Thyroid gland (tissue), 4 donors: ENCODE results near the gene ITPKB. TPM values are rescaled to one million over a fixed set of nuclear protein-coding genes. Genes with fewer than 3 reads are reported as not detected.

Experiments
- DNase-seq, 2 donors: peaks; one replicate each; pipeline ENCODE4 v3.0.0-alpha.2; 2019
- H3K27ac ChIP-seq, 3 donors: fragments of 200-600 bp; sonication (generic); 1 replicate in 2 of 3; 2 replicates in 1 of 3; pipeline ENCODE4 v1.5.1; 2016 to 2019; ENCODE audit warnings: mild to moderate bottlenecking in 1 of 3, moderate library complexity in 1 of 3
- H3K27me3 ChIP-seq: fragments of 200-600 bp; sonication (generic); one replicate; pipeline ENCODE4 v1.5.1; 2019
- H3K36me3 ChIP-seq, 2 donors: fragments of 200-600 bp; sonication (generic); one replicate each; pipeline ENCODE4 v1.5.1; 2016 to 2019
- H3K4me1 ChIP-seq, 2 donors: fragments of 200-600 bp; sonication (generic); one replicate each; pipeline ENCODE4 v1.5.1; 2017 to 2019
- H3K4me3 ChIP-seq, 3 donors: fragments of 200-600 bp; sonication (generic); replicated peaks in 1 of 3; 1 replicate in 2 of 3; 2 replicates in 1 of 3; pipeline ENCODE4 v1.5.1; 2016; ENCODE audit warnings: mild to moderate bottlenecking in 1 of 3
- H3K9me3 ChIP-seq: fragments of 200-600 bp; sonication (generic); one replicate; pipeline ENCODE4 v1.5.1; 2017
- CTCF ChIP-seq, 6 experiments: fragments of 200-600 bp in 3 of 6; fragments of 450-650 bp in 3 of 6; sonication (generic) in 3 of 6; IDR thresholded peaks; one replicate each; pipeline ENCODE4 v1.5.1; 2016 to 2019; ENCODE audit warnings: antibody characterized with exemption in 6 of 6, mild to moderate bottlenecking in 2 of 6, inconsistent platforms in 1 of 6, moderate library complexity in 1 of 6
- POLR2A ChIP-seq, 2 donors: fragments of 450-650 bp; IDR thresholded peaks; one replicate each; pipeline ENCODE4 v1.6.1; 2017; ENCODE audit warnings: antibody characterized with exemption in 2 of 2, mild to moderate bottlenecking in 2 of 2, moderate library complexity in 1 of 2
- WGBS, 2 donors: methylation state at CpG; one replicate each; pipeline ENCODE4 v1.1.5; 2017; 5-methylcytosine and 5-hydroxymethylcytosine counted together
- intact Hi-C: fragments of 100-400 bp; cut with DNase I; formaldehyde crosslinking; loops from one replicate; pipeline ENCODE4 v1.15.1; 2023
- total RNA-seq, 4 donors: library from RNA; depleted of rRNA; stranded (reverse); fragments of >200 nt; gene quantifications; one replicate each; pipeline ENCODE4 v1.2.3, GENCODE V29; 2016

ITPKB gene
- total RNA-seq, 4 donors from 2014 or later = 19.1 to 24.0 (median 22.2) TPM

- H3K27me3 ChIP-seq = no peaks in the 10 kb centered on the region
- no peak for DNase-seq
- H3K36me3 ChIP-seq = peaks cover 2 to 6% of the 10 kb centered on the region in 2 donors
- H3K9me3 ChIP-seq = no peaks in the 10 kb centered on the region
- no peak overlapping the region for H3K4me3 ChIP-seq
- intact Hi-C loops = no loop called here
- H3K27ac ChIP-seq = no peak overlapping the region
- WGBS, 2 donors = 84 to 96% methylated on average over 3 to 4 of the region's 6 CpGs
- TF ChIP-seq POLR2A (IDR thresholded peaks at IDR 0.05) (no peak), CTCF (IDR thresholded peaks at IDR 0.05) (no peak)
- peaks cover 22 to 46% of the 10 kb centered on the region in 2 donors for H3K4me1 ChIP-seq
These were observed 86.5 kb downstream of the ITPKB start for GRCh38 chr1:226652613-226653012.

- H3K36me3 ChIP-seq = peaks cover 8 to 12% of the 10 kb centered on the region in 2 donors
- H3K27ac ChIP-seq = no peak overlapping the region
- DNase-seq = no peak
- H3K27me3 ChIP-seq = no peaks in the 10 kb centered on the region
- TF ChIP-seq CTCF (IDR thresholded peaks at IDR 0.05) = no peak
- TF ChIP-seq POLR2A (IDR thresholded peaks at IDR 0.05) = no peak
- WGBS, 2 donors = 94 to 100% methylated on average over 4 of the region's 4 CpGs
- H3K9me3 ChIP-seq = no peaks in the 10 kb centered on the region
- intact Hi-C loops = no loop called here
- H3K4me1 ChIP-seq = peaks cover 17 to 41% of the 10 kb centered on the region in 2 donors
- no peak overlapping the region for H3K4me3 ChIP-seq
These were observed 87.4 kb downstream of the ITPKB start for GRCh38 chr1:226651732-226652105.

- peaks cover 10 to 12% of the 10 kb centered on the region in 2 donors for H3K36me3 ChIP-seq
- H3K27me3 ChIP-seq = no peaks in the 10 kb centered on the region
- no peak overlapping the region for H3K4me3 ChIP-seq
- TF ChIP-seq POLR2A (IDR thresholded peaks at IDR 0.05) = no peak
- TF ChIP-seq CTCF (IDR thresholded peaks at IDR 0.05) = no peak
- H3K9me3 ChIP-seq = no peaks in the 10 kb centered on the region
- 92 to 93% methylated on average over 12 of the region's 12 CpGs for WGBS, 2 donors
- intact Hi-C loops = no loop called here
- no peak overlapping the region for H3K27ac ChIP-seq
- peaks cover 12 to 36% of the 10 kb centered on the region in 2 donors for H3K4me1 ChIP-seq
- DNase-seq = no peak
These were observed 87.9 kb downstream of the ITPKB start for GRCh38 chr1:226651041-226651731.

- 67 to 71% methylated on average over 10 to 11 of the region's 11 CpGs for WGBS, 2 donors
These were observed 88.7 kb downstream of the ITPKB start for GRCh38 chr1:226650236-226650841.

More at GRCh38 chr1:226650236-226650841, 88.7 kb downstream of the ITPKB start:
- Histone ChIP-seq H3K4me3 (no peak overlapping the region), H3K4me1 (peaks cover 11 to 28% of the 10 kb centered on the region in 2 donors), H3K27ac (no peak overlapping the region), H3K27me3 (no peaks in the 10 kb centered on the region), H3K9me3 (no peaks in the 10 kb centered on the region), H3K36me3 (peaks cover 10 to 12% of the 10 kb centered on the region in 2 donors)
- no peak for DNase-seq
- no peak for TF ChIP-seq CTCF (IDR thresholded peaks at IDR 0.05)
- no peak for TF ChIP-seq POLR2A (IDR thresholded peaks at IDR 0.05)
- intact Hi-C loops = no loop called here
